HG03064 (cell line): ENCODE results near the gene CASP2.

Source experiments
- ATAC-seq: cut with Tn5 transposase; IDR thresholded peaks from one replicate; pipeline ENCODE4 v1.9.1; 2021; ENCODE audit warnings: low read depth; ENCODE audit not compliant: unreplicated experiment

CASP2 gene

GRCh38 chr7:143287935-143288826, at the start of gene CASP2:
CASP2 (plus strand) TSS chr7:143288351; CDS start chr7:143288456, 105 bp downstream.
- peak; percentile 95 for ATAC-seq

- ATAC-seq = no peak
Observed at GRCh38 chr7:143239813-143240212, 48.3 kb upstream of the CASP2 start.

- ATAC-seq = peak; percentile 86
Observed at GRCh38 chr7:143240291-143241168, 47.6 kb upstream of the CASP2 start.

- no peak for ATAC-seq
Observed at GRCh38 chr7:143242306-143242705, 45.8 kb upstream of the CASP2 start.

- no peak for ATAC-seq
Observed at GRCh38 chr7:143243111-143243510, 45.0 kb upstream of the CASP2 start.

GRCh38 chr7:143243614-143244013, 44.5 kb upstream of the CASP2 start:
- no peak for ATAC-seq

GRCh38 chr7:143244321-143244720, 43.8 kb upstream of the CASP2 start:
- no peak for ATAC-seq

- no peak for ATAC-seq
Observed at GRCh38 chr7:143245123-143245522, 43.0 kb upstream of the CASP2 start.

- no peak for ATAC-seq
Observed at GRCh38 chr7:143247372-143247771, 40.8 kb upstream of the CASP2 start.

- no peak for ATAC-seq
Observed at GRCh38 chr7:143248761-143249354, 39.3 kb upstream of the CASP2 start.

GRCh38 chr7:143250199-143250598, 38.0 kb upstream of the CASP2 start:
- no peak for ATAC-seq

GRCh38 chr7:143250822-143251221, 37.3 kb upstream of the CASP2 start:
- ATAC-seq = no peak

- no peak for ATAC-seq
Observed at GRCh38 chr7:143252006-143252405, 36.1 kb upstream of the CASP2 start.

- ATAC-seq = no peak
Observed at GRCh38 chr7:143255564-143255963, 32.6 kb upstream of the CASP2 start.

- ATAC-seq = no peak
Observed at GRCh38 chr7:143256325-143256724, 31.8 kb upstream of the CASP2 start.

GRCh38 chr7:143256932-143257331, 31.2 kb upstream of the CASP2 start:
- ATAC-seq = peak; percentile 89

- no peak for ATAC-seq
Observed at GRCh38 chr7:143257501-143257900, 30.6 kb upstream of the CASP2 start.

- ATAC-seq = peak; percentile 32
Observed at GRCh38 chr7:143258831-143259230, 29.3 kb upstream of the CASP2 start.

- ATAC-seq = no peak
Observed at GRCh38 chr7:143259765-143260164, 28.4 kb upstream of the CASP2 start.

- no peak for ATAC-seq
Observed at GRCh38 chr7:143261901-143262300, 26.2 kb upstream of the CASP2 start.
